Natural killer cell (primary cell): Measurements from ENCODE around the gene PRSS12. TPM values are rescaled to one million over a fixed set of nuclear protein-coding genes. Genes with fewer than 3 reads are reported as not detected.

Source experiments
- ATAC-seq, 3 donors: fragments of 150-1000 bp in 2 of 3; fragments of 200-7000 bp in 1 of 3; cut with Tn5 transposase; 1 replicate in 1 of 3; 2 replicates in 2 of 3; pipeline ENCODE4 v1.10.0; 2021; ENCODE audit warnings: mild to moderate bottlenecking in 2 of 3, moderate library complexity in 2 of 3
- DNase-seq, 2 donors: peaks; one replicate each; pipeline versions ENCODE4 v3.0.0 to v3.0.0-alpha.2; 2013 to 2021; ENCODE audit warnings: mixed read lengths in 1 of 2
- H3K27ac ChIP-seq: one replicate; pipeline ENCODE4 v1.5.1; 2013; ENCODE audit warnings: mild to moderate bottlenecking, low read length
- H3K27me3 ChIP-seq: one replicate; pipeline ENCODE4 v1.6.1; 2013; ENCODE audit warnings: low read length; ENCODE audit not compliant: control insufficient read depth, insufficient read depth
- H3K36me3 ChIP-seq: one replicate; pipeline ENCODE4 v1.6.1; 2013; ENCODE audit warnings: low read length; ENCODE audit not compliant: control insufficient read depth, insufficient read depth
- H3K4me1 ChIP-seq: one replicate; pipeline ENCODE4 v1.6.1; 2013; ENCODE audit warnings: low read length; ENCODE audit not compliant: control insufficient read depth, insufficient read depth
- H3K4me3 ChIP-seq: one replicate; pipeline ENCODE4 v1.5.1; 2013; ENCODE audit warnings: low read length
- H3K9me3 ChIP-seq: one replicate; pipeline ENCODE4 v1.6.1; 2013; ENCODE audit warnings: low read length; ENCODE audit not compliant: control insufficient read depth, insufficient read depth
- H3K27ac Mint-ChIP-seq, 2 donors: one replicate each; pipeline ENCODE4 v1.8.0; 2022; ENCODE audit warnings: mild to moderate bottlenecking in 2 of 2, mixed read lengths in 2 of 2, moderate library complexity in 1 of 2
- H3K27me3 Mint-ChIP-seq, 2 donors: one replicate each; pipeline ENCODE4 v1.8.0; 2022; ENCODE audit warnings: low read depth in 2 of 2, mixed read lengths in 2 of 2
- H3K36me3 Mint-ChIP-seq: one replicate; pipeline ENCODE4 v1.8.0; 2022; ENCODE audit warnings: mixed read lengths
- H3K4me1 Mint-ChIP-seq, 2 donors: one replicate each; pipeline ENCODE4 v1.8.0; 2022; ENCODE audit warnings: mixed read lengths in 2 of 2
- H3K4me3 Mint-ChIP-seq: one replicate; pipeline ENCODE4 v1.8.0; 2022; ENCODE audit warnings: mild to moderate bottlenecking, moderate library complexity, mixed read lengths
- H3K9me3 Mint-ChIP-seq, 2 donors: one replicate each; pipeline ENCODE4 v1.8.0; 2022; ENCODE audit warnings: mixed read lengths in 2 of 2
- WGBS: methylation state at CpG from one replicate; pipeline ENCODE4 v1.1.7; 2013; ENCODE audit warnings: missing lambda C conversion rate; ENCODE audit not compliant: insufficient coverage; 5-methylcytosine and 5-hydroxymethylcytosine counted together
- intact Hi-C: fragments of 100-400 bp; cut with micrococcal nuclease; formaldehyde crosslinking; loops from one replicate; pipeline ENCODE4 v1.14.2; 2022
- total RNA-seq, 4 donors: library from RNA; stranded (reverse); fragments of 120-200 nt in 1 of 4; gene quantifications; one replicate each; pipeline versions ENCODE4 v1.2.3 to v1.2.4, GENCODE V29; 2013 to 2022
- TF ChIP-seq, protein P1 (sequence below): fragments of 200-600 bp; IDR thresholded peaks from one replicate; pipeline ENCODE4 v1.8.0; 2022; ENCODE audit warnings: antibody characterized with exemption

The PRSS12 gene
- total RNA-seq, 3 donors from 2014 or later (not counting 1 experiment from before 2014, with no cell fraction given): not detected

DNA sequence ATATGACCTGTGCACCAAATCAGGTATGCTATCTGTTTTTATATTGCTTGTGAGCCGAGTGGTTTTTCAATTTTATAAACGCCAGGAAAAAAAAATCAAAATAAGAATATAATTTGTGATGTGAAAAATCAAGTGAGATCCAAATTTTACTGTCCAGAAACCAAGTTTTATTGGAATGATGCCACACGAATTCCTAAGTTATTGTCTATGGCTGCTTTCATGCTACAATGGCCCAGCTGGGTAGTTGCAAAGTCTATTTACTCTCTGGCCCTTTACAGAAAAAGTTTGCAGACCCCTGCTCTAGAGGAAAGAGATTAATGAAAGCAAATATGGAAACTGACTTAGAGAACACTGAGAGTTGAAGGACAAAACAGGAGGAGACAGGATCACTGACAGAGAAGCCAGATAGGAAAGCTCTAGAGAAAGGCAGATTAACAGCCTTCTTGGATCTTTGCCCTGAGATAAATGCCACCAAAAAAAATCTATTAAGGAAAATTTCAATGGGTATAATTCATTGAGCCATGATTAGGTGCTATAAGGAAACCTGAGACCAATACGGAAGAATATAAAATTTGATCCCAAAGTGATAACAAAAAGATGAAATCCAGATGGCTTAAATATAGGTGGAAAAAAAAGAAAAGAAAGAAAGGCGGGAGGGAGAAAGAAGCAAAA lies 29.8 kb downstream of the PRSS12 start:
- no peak for DNase-seq
- H3K4me1 Mint-ChIP-seq: no peaks in the 10 kb centered on the region
- intact Hi-C loops: no loop called here
- Histone ChIP-seq H3K27ac (no peak overlapping the region), H3K4me3 (no peak overlapping the region), H3K36me3 (no peaks in the 10 kb centered on the region), H3K4me1 (no peaks in the 10 kb centered on the region), H3K27me3 (no peaks in the 10 kb centered on the region), H3K9me3 (no peaks in the 10 kb centered on the region)
- no peaks in the 10 kb centered on the region for H3K27me3 Mint-ChIP-seq
- H3K4me3 Mint-ChIP-seq: no peak overlapping the region
- H3K36me3 Mint-ChIP-seq: no peaks in the 10 kb centered on the region
- TF ChIP-seq, protein P1, sequence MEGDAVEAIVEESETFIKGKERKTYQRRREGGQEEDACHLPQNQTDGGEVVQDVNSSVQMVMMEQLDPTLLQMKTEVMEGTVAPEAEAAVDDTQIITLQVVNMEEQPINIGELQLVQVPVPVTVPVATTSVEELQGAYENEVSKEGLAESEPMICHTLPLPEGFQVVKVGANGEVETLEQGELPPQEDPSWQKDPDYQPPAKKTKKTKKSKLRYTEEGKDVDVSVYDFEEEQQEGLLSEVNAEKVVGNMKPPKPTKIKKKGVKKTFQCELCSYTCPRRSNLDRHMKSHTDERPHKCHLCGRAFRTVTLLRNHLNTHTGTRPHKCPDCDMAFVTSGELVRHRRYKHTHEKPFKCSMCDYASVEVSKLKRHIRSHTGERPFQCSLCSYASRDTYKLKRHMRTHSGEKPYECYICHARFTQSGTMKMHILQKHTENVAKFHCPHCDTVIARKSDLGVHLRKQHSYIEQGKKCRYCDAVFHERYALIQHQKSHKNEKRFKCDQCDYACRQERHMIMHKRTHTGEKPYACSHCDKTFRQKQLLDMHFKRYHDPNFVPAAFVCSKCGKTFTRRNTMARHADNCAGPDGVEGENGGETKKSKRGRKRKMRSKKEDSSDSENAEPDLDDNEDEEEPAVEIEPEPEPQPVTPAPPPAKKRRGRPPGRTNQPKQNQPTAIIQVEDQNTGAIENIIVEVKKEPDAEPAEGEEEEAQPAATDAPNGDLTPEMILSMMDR: no peak
- no peak overlapping the region for H3K27ac Mint-ChIP-seq
- no peaks in the 10 kb centered on the region for H3K9me3 Mint-ChIP-seq
- 84% methylated on average over 5 of the region's 5 CpGs for WGBS
- ATAC-seq: no peak

DNA sequence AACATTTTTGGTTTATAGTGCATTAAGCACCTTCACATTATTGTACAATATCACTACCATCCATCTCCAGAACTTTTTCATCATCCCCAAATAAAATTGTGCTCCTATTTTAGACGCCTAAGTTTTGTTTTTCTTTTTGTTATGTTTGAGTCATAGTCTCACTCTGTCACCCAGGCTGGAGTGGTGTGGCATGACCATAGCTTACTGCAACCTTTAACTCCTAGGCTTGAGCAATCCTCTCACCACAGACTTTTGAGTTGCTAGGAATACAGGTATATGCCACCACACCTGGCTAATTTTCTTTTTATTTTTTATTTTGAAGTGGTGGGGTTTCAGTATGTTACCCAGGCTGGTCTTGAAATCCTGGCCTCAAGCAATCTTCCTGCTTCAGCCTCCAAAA lies 33.9 kb downstream of the PRSS12 start:
- no peaks in the 10 kb centered on the region for H3K27me3 ChIP-seq
- Mint-ChIP-seq H3K36me3 (no peaks in the 10 kb centered on the region), H3K9me3 (no peaks in the 10 kb centered on the region), H3K27ac (no peak overlapping the region), H3K4me1 (no peaks in the 10 kb centered on the region), H3K4me3 (no peak overlapping the region), H3K27me3 (no peaks in the 10 kb centered on the region)
- intact Hi-C loops: no loop called here
- no peaks in the 10 kb centered on the region for H3K4me1 ChIP-seq
- TF ChIP-seq, protein P1: no peak
- DNase-seq (no peak), ATAC-seq (no peak)
- no CpG with 5 or more reads among the region's 1 CpG for WGBS
- no peaks in the 10 kb centered on the region for H3K36me3 ChIP-seq
- no peak overlapping the region for H3K27ac ChIP-seq
- no peaks in the 10 kb centered on the region for H3K9me3 ChIP-seq
- H3K4me3 ChIP-seq: no peak overlapping the region

DNA sequence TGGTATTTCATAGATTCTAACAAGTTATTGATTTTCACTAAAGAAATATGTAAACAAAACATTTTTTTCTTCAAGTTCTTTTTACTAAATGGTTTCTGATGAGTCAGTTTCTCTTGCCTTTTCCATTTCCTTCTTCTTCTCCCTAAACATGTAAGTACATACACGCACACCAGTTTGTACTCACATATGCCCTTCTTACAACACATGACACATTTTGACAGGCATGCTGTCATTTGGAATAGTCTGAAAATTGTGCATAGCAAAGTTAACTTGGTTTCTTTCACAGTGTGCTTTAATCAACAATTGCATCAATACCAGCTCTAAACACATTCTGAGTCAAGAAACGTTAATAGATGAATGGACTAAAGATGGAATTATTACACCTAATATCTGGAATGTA lies 35.1 kb downstream of the PRSS12 start:
- Mint-ChIP-seq H3K4me1 (no peaks in the 10 kb centered on the region), H3K27me3 (peaks cover 0 to 9% of the 10 kb centered on the region in 2 donors), H3K4me3 (no peak overlapping the region), H3K36me3 (no peaks in the 10 kb centered on the region), H3K9me3 (no peaks in the 10 kb centered on the region), H3K27ac (no peak overlapping the region)
- ATAC-seq (no peak), DNase-seq (no peak)
- Histone ChIP-seq H3K9me3 (no peaks in the 10 kb centered on the region), H3K4me1 (no peaks in the 10 kb centered on the region), H3K4me3 (no peak overlapping the region), H3K27ac (no peak overlapping the region), H3K36me3 (no peaks in the 10 kb centered on the region), H3K27me3 (no peaks in the 10 kb centered on the region)
- TF ChIP-seq, protein P1: no peak
- intact Hi-C loops: no loop called here
- 69% methylated on average over 1 of the region's 2 CpGs for WGBS

DNA sequence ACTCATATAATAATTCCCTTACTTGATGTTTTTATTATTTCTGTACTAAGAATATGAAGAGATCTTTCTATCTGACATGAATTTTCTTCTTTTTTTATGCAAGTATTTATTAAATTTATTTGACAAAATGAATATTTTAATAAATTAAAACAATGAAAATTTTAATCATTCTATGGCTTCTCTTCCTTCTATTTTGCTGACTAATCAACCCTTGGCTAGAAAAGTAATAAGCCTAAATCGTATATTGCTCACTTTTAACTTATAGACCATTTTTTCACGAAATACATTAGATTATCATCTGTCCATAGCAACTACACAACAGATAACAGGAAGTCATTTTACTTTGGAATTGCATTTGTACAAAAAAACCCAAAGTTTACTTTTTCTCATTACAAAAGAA lies 38.6 kb downstream of the PRSS12 start:
- no peaks in the 10 kb centered on the region for H3K9me3 ChIP-seq
- no peaks in the 10 kb centered on the region for H3K36me3 ChIP-seq
- ATAC-seq (no peak), DNase-seq (no peak)
- Mint-ChIP-seq H3K27me3 (peaks cover 0 to 16% of the 10 kb centered on the region in 2 donors), H3K36me3 (no peaks in the 10 kb centered on the region), H3K27ac (no peak overlapping the region), H3K4me1 (no peaks in the 10 kb centered on the region), H3K4me3 (no peak overlapping the region), H3K9me3 (no peaks in the 10 kb centered on the region)
- intact Hi-C loops: no loop called here
- H3K4me3 ChIP-seq: no peak overlapping the region
- no peaks in the 10 kb centered on the region for H3K27me3 ChIP-seq
- H3K27ac ChIP-seq: no peak overlapping the region
- H3K4me1 ChIP-seq: no peaks in the 10 kb centered on the region
- TF ChIP-seq, protein P1: no peak
- WGBS: 86% methylated on average over 2 of the region's 2 CpGs
